NOMO-1 (cell line): ENCODE measurements around the gene PDGFRB.

Experiments used
- DNase-seq, 2 experiments: peaks; one replicate each; lab custom pipeline; 2025; ENCODE audit not compliant: unreplicated experiment in 2 of 2; lab: John Stamatoyannopoulos, UW

PDGFRB gene

GRCh38 chr5:150182774-150183173 is 27.1 kb upstream of the PDGFRB start:
- no peak for DNase-seq

- DNase-seq: no peak
Observed at GRCh38 chr5:150181766-150182545, 26.3 kb upstream of the PDGFRB start.

- no peak for DNase-seq
Observed at GRCh38 chr5:150181027-150181426, 25.4 kb upstream of the PDGFRB start.

- DNase-seq: peak; percentile 61 to 76
Observed at GRCh38 chr5:150180241-150181026, 24.8 kb upstream of the PDGFRB start.

- no peak for DNase-seq
Observed at GRCh38 chr5:150179019-150179620, 23.5 kb upstream of the PDGFRB start.

- no peak for DNase-seq
Observed at GRCh38 chr5:150178262-150178661, 22.6 kb upstream of the PDGFRB start.

- DNase-seq: no peak
Observed at GRCh38 chr5:150177721-150178120, 22.1 kb upstream of the PDGFRB start.

GRCh38 chr5:150176745-150177477 is 21.3 kb upstream of the PDGFRB start:
- DNase-seq: no peak

- DNase-seq: no peak
Observed at GRCh38 chr5:150175536-150175935, 19.9 kb upstream of the PDGFRB start.

- no peak for DNase-seq
Observed at GRCh38 chr5:150175076-150175475, 19.4 kb upstream of the PDGFRB start.

- no peak for DNase-seq
Observed at GRCh38 chr5:150174285-150174684, 18.6 kb upstream of the PDGFRB start.

GRCh38 chr5:150173161-150173560 is 17.5 kb upstream of the PDGFRB start:
- DNase-seq: no peak

- no peak for DNase-seq
Observed at GRCh38 chr5:150172556-150172955, 16.9 kb upstream of the PDGFRB start.

- no peak for DNase-seq
Observed at GRCh38 chr5:150172145-150172544, 16.5 kb upstream of the PDGFRB start.

- no peak for DNase-seq
Observed at GRCh38 chr5:150168864-150169263, 13.2 kb upstream of the PDGFRB start.

GRCh38 chr5:150167908-150168307 is 12.3 kb upstream of the PDGFRB start:
- no peak for DNase-seq

GRCh38 chr5:150167512-150167850 is 11.8 kb upstream of the PDGFRB start:
- no peak for DNase-seq

- no peak for DNase-seq
Observed at GRCh38 chr5:150166650-150167511, 11.2 kb upstream of the PDGFRB start, which contains the start of gene CDX1. Gene CDX1 (plus strand): TSS chr5:150166778. CDS start chr5:150166877, 99 bp downstream.

- DNase-seq: no peak
Observed at GRCh38 chr5:150166037-150166649, 10.5 kb upstream of the PDGFRB start.
